ENCODE results near the gene MPL.

Gene MPL

DNA sequence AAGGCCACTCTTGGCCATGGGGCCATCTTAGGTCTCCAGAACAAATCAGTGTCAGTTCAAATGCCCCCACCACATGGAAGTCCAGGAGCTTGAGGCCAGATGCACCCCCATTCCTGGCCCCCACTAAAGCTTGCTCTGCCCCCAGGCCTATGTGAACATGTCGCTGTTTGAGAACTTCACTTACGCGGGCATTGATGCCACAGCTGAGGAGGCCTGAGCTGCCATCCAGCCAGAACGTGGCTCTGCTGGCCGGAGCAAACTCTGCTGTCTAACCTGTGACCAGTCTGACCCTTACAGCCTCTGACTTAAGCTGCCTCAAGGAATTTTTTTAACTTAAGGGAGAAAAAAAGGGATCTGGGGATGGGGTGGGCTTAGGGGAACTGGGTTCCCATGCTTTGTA is 15.1 kb upstream of the MPL start:
- Histone ChIP-seq H3K9ac (no peak overlapping the region), H3K79me2 (ENCODE audit: insufficient read depth, low read depth) (no peaks in the 10 kb centered on the region), H3K27ac (no peak overlapping the region), H3K4me2 (no peak overlapping the region), H2AFZ (ENCODE audit: low read depth) (no peak overlapping the region), H4K20me1 (ENCODE audit: insufficient read depth) (no peaks in the 10 kb centered on the region), H3K27me3 (ENCODE audit: insufficient read depth, low read depth) (no peaks in the 10 kb centered on the region), H3K4me1 (ENCODE audit: low read depth, poor library complexity, severe bottlenecking) (no peaks in the 10 kb centered on the region), H3K4me3 (IDR thresholded peaks at IDR 0.05; ENCODE audit: insufficient read depth, low read depth, low read length) (no peak overlapping the region), H3K36me3 (ENCODE audit: insufficient read depth) (no peaks in the 10 kb centered on the region)
- TF ChIP-seq, protein P1, sequence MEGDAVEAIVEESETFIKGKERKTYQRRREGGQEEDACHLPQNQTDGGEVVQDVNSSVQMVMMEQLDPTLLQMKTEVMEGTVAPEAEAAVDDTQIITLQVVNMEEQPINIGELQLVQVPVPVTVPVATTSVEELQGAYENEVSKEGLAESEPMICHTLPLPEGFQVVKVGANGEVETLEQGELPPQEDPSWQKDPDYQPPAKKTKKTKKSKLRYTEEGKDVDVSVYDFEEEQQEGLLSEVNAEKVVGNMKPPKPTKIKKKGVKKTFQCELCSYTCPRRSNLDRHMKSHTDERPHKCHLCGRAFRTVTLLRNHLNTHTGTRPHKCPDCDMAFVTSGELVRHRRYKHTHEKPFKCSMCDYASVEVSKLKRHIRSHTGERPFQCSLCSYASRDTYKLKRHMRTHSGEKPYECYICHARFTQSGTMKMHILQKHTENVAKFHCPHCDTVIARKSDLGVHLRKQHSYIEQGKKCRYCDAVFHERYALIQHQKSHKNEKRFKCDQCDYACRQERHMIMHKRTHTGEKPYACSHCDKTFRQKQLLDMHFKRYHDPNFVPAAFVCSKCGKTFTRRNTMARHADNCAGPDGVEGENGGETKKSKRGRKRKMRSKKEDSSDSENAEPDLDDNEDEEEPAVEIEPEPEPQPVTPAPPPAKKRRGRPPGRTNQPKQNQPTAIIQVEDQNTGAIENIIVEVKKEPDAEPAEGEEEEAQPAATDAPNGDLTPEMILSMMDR (conservative IDR thresholded peaks at IDR 0.05; ENCODE audit: low read depth, low read length) = no peak

DNA sequence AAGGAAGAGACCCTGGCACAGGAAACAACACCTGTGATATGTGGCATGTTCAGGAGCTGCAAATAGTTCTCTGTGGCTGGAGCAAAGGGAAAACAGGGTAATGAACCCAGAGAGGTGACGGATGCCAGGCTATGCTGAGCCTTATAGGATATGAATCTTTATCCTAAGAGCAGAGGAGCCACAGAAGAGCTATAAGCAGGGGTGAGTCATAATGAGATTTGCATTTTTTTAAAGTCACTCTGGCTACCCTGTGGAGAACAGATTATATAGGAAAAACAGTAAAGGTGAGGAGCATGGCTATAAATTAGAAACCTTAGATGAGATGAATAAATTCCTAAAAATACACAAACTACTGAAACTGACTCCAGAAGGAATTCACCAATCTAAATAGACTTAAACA is 12.8 kb upstream of the MPL start:
- H3K27me3 ChIP-seq (ENCODE audit: insufficient read depth, low read depth) = no peaks in the 10 kb centered on the region
- H3K4me3 ChIP-seq (IDR thresholded peaks at IDR 0.05; ENCODE audit: insufficient read depth, low read depth, low read length) = no peak overlapping the region
- H3K27ac ChIP-seq = no peak overlapping the region
- no peak overlapping the region for H3K4me2 ChIP-seq
- H3K36me3 ChIP-seq (ENCODE audit: insufficient read depth) = no peaks in the 10 kb centered on the region
- H3K79me2 ChIP-seq (ENCODE audit: insufficient read depth, low read depth) = no peaks in the 10 kb centered on the region
- TF ChIP-seq, protein P1 (conservative IDR thresholded peaks at IDR 0.05; ENCODE audit: low read depth, low read length) = no peak
- H3K9ac ChIP-seq = no peak overlapping the region
- H4K20me1 ChIP-seq (ENCODE audit: insufficient read depth) = no peaks in the 10 kb centered on the region
- no peaks in the 10 kb centered on the region for H3K4me1 ChIP-seq (ENCODE audit: low read depth, poor library complexity, severe bottlenecking)
- no peak overlapping the region for H2AFZ ChIP-seq (ENCODE audit: low read depth)

DNA sequence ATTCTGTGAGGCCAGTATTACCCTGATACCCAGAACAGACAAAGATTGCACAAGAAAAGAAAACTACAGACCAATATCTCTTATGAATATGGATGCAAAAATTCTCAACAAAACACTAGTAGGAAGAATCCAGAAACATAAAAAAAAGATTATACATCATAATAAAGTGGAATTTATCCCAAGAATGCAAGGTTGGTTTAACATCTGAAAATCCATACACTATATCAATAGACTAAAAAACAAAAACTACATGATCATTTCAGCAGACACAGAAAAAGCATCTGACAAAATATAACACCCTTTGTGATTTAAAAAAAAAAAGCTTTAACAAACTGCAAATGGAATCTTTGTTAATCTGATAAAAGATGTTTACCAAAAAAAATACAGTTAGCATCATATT is 12.2 kb upstream of the MPL start:
- Histone ChIP-seq H3K79me2 (ENCODE audit: insufficient read depth, low read depth) (no peaks in the 10 kb centered on the region), H3K4me1 (ENCODE audit: low read depth, poor library complexity, severe bottlenecking) (no peaks in the 10 kb centered on the region), H3K27me3 (ENCODE audit: insufficient read depth, low read depth) (no peaks in the 10 kb centered on the region), H3K4me2 (no peak overlapping the region), H3K27ac (no peak overlapping the region), H2AFZ (ENCODE audit: low read depth) (no peak overlapping the region), H3K9ac (no peak overlapping the region), H3K36me3 (ENCODE audit: insufficient read depth) (no peaks in the 10 kb centered on the region), H4K20me1 (ENCODE audit: insufficient read depth) (no peaks in the 10 kb centered on the region), H3K4me3 (IDR thresholded peaks at IDR 0.05; ENCODE audit: insufficient read depth, low read depth, low read length) (no peak overlapping the region)
- TF ChIP-seq, protein P1 (conservative IDR thresholded peaks at IDR 0.05; ENCODE audit: low read depth, low read length) = no peak

DNA sequence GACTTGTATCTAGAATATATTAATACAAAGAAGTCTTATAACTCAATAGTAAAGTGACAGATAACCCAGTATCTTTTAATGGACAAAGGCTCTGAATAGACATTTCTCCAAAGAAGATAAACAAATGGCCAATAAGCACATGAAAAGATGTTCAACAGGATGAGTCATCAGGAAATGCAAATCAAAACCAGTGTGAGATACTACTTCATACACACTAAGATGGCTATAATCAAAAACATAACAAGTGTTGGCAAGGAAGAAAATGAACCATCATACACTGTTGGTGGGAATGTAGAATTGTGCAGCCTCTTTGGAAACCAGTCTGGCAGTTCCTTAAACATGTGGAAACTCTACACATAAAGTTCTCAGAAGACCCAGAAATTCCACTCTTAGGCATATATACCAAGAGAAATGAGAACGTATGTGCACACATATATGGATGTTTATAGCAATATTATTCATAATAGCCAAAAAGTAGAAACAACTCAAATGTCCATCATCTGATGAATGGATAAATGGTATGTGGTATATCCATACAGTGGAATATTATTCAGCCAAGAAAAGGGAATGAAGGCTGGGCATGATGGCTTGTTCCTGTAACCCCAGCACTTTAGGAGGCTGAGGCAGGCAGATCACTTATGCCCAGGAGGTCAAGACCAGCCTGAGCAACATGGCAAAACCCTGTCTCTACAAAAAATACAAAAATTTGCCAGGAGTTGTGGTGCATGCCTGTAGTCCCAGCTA is 9.9 kb upstream of the MPL start:
- Histone ChIP-seq H3K79me2 (ENCODE audit: insufficient read depth, low read depth) (no peaks in the 10 kb centered on the region), H3K27me3 (ENCODE audit: insufficient read depth, low read depth) (no peaks in the 10 kb centered on the region), H3K9ac (no peak overlapping the region), H2AFZ (ENCODE audit: low read depth) (no peak overlapping the region), H3K4me3 (IDR thresholded peaks at IDR 0.05; ENCODE audit: insufficient read depth, low read depth, low read length) (no peak overlapping the region), H3K4me2 (no peak overlapping the region), H3K27ac (no peak overlapping the region), H4K20me1 (ENCODE audit: insufficient read depth) (no peaks in the 10 kb centered on the region), H3K4me1 (ENCODE audit: low read depth, poor library complexity, severe bottlenecking) (no peaks in the 10 kb centered on the region), H3K36me3 (ENCODE audit: insufficient read depth) (no peaks in the 10 kb centered on the region)
- TF ChIP-seq, protein P1 (conservative IDR thresholded peaks at IDR 0.05; ENCODE audit: low read depth, low read length) = no peak
